GM12873 (cell line): ENCODE results near the gene GTF2A1L.

ENCODE experiments used
- CTCF ChIP-seq: IDR thresholded peaks from 2 replicates; pipeline ENCODE4 v1.5.1; 2012; ENCODE audit warnings: low read depth, mild to moderate bottlenecking, moderate library complexity, low read length, control low read depth; ENCODE audit not compliant: insufficient read depth; ENCODE audit errors: missing control alignments

The GTF2A1L gene

GRCh38 chr2:48709096-48710034 is 91.7 kb downstream of the GTF2A1L start:
- TF ChIP-seq CTCF = no peak

GRCh38 chr2:48711343-48711742 is 93.7 kb downstream of the GTF2A1L start:
- TF ChIP-seq CTCF = no peak

GRCh38 chr2:48712151-48712550 is 94.5 kb downstream of the GTF2A1L start:
- no peak for TF ChIP-seq CTCF

GRCh38 chr2:48713647-48714046 is 96.0 kb downstream of the GTF2A1L start:
- TF ChIP-seq CTCF = no peak

- TF ChIP-seq CTCF = no peak
Observed at GRCh38 chr2:48714245-48714644, 96.6 kb downstream of the GTF2A1L start.

GRCh38 chr2:48715042-48715899 is 97.6 kb downstream of the GTF2A1L start:
- TF ChIP-seq CTCF = no peak

- no peak for TF ChIP-seq CTCF
Observed at GRCh38 chr2:48715956-48716355, 98.3 kb downstream of the GTF2A1L start.
